NCI-H1694 treated with DMSO at 0.1 percent for 48 hours (cell line): Measurements from ENCODE around the gene LRCH3.

ENCODE experiments used
- DNase-seq: peaks from one replicate; lab custom pipeline; 2025; lab: John Stamatoyannopoulos, UW

Gene LRCH3

GRCh38 chr3:197791113-197791891 is at the start of gene LRCH3:
LRCH3 (plus strand) TSS chr3:197791254; CDS start chr3:197791279, 25 bp downstream.
- DNase-seq = peak; percentile 38

- no peak for DNase-seq
Measured at GRCh38 chr3:197742787-197743186, 48.3 kb upstream of the LRCH3 start.

GRCh38 chr3:197746209-197746608 is 44.8 kb upstream of the LRCH3 start:
- DNase-seq = no peak

- DNase-seq = no peak
Measured at GRCh38 chr3:197746801-197747237, 44.2 kb upstream of the LRCH3 start.

DNA sequence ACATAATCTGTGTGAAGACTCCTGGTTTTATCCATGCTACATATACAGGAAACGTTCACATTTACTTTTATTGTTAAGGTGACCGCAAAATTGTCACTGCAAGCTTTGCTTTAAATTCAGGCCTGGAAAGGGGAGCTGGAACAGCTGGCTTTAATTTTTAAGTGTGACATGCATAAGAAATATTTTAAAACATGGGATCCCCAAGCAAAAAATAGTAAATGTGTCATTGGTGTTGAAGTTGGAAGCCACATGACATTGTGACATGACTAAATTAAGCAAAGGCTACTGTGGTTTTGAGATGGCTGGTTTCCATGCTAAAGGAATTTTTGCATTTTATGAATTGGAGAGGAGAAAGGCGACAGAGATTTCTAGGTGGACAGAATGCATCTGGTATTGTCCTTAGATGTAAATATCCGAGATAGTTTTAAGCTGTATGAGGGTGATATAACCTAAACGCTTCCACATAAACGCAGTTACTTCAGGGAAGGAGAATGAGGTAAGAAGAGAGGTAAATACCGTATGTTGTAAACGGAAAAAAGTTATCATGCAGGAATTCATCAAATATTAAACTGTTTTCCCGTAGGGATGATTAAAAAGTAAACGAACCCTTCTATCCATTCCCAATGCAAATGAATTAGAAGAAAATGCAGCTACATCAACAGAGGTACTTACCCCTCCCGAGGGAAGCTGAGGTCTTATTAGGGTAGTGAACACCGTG is 42.3 kb upstream of the LRCH3 start:
- no peak for DNase-seq

DNA sequence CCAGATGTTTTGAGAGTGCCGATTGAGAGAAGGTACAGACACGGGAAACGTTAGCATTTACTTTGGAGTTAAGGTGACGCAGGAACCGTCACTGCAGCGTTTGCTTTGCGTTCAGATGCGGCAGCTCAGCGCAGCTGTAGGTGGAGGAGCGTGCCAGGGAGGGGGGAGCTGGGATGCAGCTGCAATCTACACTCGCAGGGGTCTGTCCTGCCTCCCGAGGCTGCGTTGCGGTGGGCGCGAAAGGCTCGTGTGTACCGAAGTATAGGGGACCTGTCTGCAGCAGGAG is 41.8 kb upstream of the LRCH3 start:
- peak; percentile 72 for DNase-seq

- DNase-seq = peak; percentile 83
Measured at GRCh38 chr3:197749601-197750395, 41.3 kb upstream of the LRCH3 start, which contains the start of gene FYTTD1. FYTTD1 (plus strand) TSS chr3:197749883; CDS start chr3:197749972, 89 bp downstream.

- DNase-seq = no peak
Measured at GRCh38 chr3:197750396-197750831, 40.6 kb upstream of the LRCH3 start.

GRCh38 chr3:197750858-197751737 is 40.0 kb upstream of the LRCH3 start:
- DNase-seq = no peak

GRCh38 chr3:197752107-197752506 is 38.9 kb upstream of the LRCH3 start:
- DNase-seq = no peak

- no peak for DNase-seq
Measured at GRCh38 chr3:197753263-197753662, 37.8 kb upstream of the LRCH3 start.

GRCh38 chr3:197756704-197757103 is 34.4 kb upstream of the LRCH3 start:
- no peak for DNase-seq

- no peak for DNase-seq
Measured at GRCh38 chr3:197758512-197758911, 32.5 kb upstream of the LRCH3 start.

GRCh38 chr3:197761784-197762183 is 29.3 kb upstream of the LRCH3 start:
- DNase-seq = no peak

DNA sequence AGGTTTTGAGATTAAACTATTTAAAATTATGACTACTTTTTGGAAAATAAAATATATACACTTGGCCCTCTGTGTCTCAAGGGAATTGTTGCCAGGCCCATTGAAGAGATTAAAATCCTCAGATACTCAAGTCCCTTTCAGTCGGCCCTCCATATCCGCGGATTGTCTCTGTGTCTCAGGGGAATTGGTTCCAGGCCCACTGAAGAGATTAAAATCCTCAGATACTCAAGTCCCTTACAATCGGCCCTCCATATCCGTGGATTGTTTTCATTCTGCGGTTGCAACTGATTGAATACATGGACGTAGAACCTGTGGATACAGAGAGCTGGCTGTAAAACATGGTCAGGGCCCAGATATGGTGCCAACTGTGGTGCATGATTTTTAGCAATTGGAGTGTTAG is 15.7 kb upstream of the LRCH3 start:
- DNase-seq = no peak

DNA sequence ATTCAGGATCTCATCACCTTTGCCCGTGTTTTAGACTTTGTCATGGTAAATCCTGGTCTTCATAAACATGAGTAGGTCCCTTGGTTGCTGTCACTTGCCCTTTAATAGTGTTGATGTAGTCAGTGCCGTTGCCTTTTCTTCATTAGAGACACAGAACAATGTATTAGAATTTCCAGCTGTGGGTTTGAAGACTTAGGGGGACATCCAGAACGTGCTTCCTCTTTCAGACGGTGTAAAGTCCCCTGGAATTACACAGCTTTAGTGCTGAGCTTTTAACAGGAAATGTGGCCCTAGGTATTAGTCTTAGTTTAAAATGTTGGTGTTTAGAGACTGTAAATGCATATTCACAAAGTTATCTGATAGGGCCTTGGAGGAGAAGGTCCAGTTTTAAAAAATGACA is 8.8 kb upstream of the LRCH3 start:
- no peak for DNase-seq

- DNase-seq = no peak
Measured at GRCh38 chr3:197784019-197784585, 7.0 kb upstream of the LRCH3 start.

- DNase-seq = no peak
Measured at GRCh38 chr3:197787412-197787811, 3.6 kb upstream of the LRCH3 start.

GRCh38 chr3:197789309-197789708 is 1.7 kb upstream of the LRCH3 start:
- no peak for DNase-seq

GRCh38 chr3:197790033-197790432 is 1.0 kb upstream of the LRCH3 start:
- no peak for DNase-seq
